AG09309 (cell line): ENCODE measurements around the gene ERBB2.

ENCODE experiments used
- DNase-seq: peaks from one replicate; pipeline ENCODE4 v3.0.0-alpha.2; 2010; ENCODE audit warnings: low read depth
- H3K4me3 ChIP-seq: 2 replicates; pipeline ENCODE4 v1.5.1; 2011; ENCODE audit warnings: mild to moderate bottlenecking, low read depth, low read length, moderate library complexity; ENCODE audit not compliant: control insufficient read depth
- TF ChIP-seq, protein P1 (sequence below): IDR thresholded peaks from 2 replicates; pipeline ENCODE4 v1.5.1; 2011; ENCODE audit warnings: mild to moderate bottlenecking, low read depth, low read length, inconsistent platforms; ENCODE audit not compliant: insufficient read depth, control insufficient read depth; ENCODE audit errors: missing control alignments

ERBB2 gene

DNA sequence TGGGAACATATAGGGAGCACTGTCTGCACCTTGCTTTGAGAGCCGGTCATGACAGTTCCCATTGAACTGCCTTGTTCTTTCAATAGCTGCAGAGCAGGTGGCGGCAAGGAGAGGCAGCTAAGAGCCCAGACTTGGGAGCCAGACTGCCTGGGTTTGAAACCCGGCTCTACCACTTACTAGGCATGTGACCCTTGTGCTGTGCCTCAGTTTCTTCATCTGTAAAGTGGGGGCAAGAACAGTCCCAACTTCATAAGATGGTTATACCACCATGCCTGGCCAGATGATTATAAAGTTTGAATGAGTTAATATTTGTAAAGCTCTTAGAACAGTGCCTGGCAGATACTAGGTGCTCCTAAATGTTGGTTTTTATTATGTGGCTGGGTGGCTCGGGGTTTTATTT, 14.4 kb downstream of the ERBB2 start:
- no peak for DNase-seq
- TF ChIP-seq, protein P1, sequence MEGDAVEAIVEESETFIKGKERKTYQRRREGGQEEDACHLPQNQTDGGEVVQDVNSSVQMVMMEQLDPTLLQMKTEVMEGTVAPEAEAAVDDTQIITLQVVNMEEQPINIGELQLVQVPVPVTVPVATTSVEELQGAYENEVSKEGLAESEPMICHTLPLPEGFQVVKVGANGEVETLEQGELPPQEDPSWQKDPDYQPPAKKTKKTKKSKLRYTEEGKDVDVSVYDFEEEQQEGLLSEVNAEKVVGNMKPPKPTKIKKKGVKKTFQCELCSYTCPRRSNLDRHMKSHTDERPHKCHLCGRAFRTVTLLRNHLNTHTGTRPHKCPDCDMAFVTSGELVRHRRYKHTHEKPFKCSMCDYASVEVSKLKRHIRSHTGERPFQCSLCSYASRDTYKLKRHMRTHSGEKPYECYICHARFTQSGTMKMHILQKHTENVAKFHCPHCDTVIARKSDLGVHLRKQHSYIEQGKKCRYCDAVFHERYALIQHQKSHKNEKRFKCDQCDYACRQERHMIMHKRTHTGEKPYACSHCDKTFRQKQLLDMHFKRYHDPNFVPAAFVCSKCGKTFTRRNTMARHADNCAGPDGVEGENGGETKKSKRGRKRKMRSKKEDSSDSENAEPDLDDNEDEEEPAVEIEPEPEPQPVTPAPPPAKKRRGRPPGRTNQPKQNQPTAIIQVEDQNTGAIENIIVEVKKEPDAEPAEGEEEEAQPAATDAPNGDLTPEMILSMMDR, result no peak
- H3K4me3 ChIP-seq, result no peak overlapping the region

DNA sequence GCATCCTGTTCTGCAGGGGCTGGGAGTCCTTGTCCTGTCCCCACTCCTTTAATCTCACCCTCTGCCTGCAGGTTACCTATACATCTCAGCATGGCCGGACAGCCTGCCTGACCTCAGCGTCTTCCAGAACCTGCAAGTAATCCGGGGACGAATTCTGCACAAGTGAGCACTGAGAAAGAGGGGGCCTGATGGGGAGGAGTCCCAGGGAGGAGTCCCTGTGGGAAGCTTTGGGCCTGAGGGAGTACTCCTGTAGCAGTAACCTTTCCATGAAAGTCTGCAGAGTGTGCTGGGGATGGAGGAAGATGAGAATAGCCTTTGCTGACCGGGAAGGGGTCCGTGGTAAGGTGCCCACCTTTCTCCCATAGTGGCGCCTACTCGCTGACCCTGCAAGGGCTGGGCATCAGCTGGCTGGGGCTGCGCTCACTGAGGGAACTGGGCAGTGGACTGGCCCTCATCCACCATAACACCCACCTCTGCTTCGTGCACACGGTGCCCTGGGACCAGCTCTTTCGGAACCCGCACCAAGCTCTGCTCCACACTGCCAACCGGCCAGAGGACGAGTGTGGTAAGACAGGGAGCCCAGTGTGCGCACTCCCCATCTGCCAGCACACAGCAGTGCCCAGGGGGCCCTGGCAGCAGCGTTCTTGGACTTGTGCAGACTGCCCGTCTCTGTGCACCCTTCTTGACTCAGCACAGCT, 15.7 kb downstream of the ERBB2 start:
- TF ChIP-seq, protein P1, result no peak
- no peak for DNase-seq
- H3K4me3 ChIP-seq, result no peak overlapping the region

DNA sequence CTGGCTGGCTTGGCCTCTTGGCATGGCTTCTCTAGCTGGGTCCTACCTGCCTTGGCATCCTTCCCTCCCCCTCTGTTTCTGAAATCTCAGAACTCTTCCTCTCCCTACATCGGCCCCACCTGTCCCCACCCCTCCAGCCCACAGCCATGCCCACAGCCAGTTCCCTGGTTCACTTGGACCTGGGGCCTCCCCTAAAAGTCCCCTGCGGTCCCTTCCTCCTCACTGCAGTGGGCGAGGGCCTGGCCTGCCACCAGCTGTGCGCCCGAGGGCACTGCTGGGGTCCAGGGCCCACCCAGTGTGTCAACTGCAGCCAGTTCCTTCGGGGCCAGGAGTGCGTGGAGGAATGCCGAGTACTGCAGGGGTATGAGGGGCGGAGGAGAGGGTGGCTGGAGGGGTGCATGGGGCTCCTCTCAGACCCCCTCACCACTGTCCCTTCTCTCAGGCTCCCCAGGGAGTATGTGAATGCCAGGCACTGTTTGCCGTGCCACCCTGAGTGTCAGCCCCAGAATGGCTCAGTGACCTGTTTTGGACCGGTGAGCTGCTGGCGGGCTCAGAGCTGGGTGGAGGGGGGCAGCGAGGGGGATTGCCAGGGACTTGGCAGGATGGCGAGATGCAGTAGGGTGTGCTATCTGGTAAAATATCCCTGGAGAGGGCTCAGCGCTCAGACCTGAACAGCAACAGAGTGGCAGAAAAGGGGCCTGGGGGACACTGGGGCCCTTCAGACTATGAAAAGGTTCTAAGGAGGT, 16.4 kb downstream of the ERBB2 start:
- TF ChIP-seq, protein P1, result no peak
- DNase-seq, result no peak
- H3K4me3 ChIP-seq, result no peak overlapping the region

DNA sequence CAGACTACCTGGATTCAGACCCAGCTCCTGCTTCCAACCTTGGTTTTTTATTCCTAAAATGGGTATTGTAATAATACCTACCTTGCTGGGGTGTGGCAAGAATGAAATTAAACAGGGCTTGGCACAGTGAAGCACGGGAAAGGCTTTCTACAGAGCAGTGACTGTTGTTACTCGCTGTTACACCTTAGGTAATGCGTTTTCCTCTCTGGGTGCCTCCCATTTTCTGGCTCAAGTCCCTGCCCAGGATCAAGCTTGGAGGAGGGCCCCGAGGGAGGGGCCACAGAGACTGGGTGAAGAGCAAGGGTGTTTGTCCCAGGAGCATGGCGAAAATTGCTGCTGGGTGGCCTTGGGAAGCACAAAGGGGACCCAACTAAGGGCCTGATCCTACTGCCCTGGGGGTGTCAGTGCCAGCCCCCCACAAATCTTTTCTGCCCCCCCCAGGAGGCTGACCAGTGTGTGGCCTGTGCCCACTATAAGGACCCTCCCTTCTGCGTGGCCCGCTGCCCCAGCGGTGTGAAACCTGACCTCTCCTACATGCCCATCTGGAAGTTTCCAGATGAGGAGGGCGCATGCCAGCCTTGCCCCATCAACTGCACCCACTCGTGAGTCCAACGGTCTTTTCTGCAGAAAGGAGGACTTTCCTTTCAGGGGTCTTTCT, 17.1 kb downstream of the ERBB2 start:
- DNase-seq, result no peak
- TF ChIP-seq, protein P1, result no peak
- H3K4me3 ChIP-seq, result no peak overlapping the region

DNA sequence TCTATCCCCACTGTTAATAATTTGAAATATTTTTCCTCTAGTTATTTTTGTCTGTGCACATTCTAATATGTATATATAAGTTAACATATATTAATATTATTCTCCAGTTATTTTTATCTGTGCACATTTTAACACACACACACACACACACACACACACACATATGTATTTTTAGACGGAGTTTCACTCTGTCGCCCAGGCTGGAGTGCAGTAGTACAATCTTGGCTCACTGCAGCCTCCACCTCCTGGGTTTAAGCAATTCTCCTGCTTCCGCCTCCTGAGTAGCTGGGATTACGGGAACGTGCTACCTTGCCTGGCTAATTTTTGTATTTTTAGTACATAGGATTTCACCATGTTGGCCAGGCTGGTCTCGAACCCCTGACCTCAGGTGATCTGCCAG, 17.8 kb downstream of the ERBB2 start:
- TF ChIP-seq, protein P1, result no peak
- H3K4me3 ChIP-seq, result no peak overlapping the region
- DNase-seq, result no peak

DNA sequence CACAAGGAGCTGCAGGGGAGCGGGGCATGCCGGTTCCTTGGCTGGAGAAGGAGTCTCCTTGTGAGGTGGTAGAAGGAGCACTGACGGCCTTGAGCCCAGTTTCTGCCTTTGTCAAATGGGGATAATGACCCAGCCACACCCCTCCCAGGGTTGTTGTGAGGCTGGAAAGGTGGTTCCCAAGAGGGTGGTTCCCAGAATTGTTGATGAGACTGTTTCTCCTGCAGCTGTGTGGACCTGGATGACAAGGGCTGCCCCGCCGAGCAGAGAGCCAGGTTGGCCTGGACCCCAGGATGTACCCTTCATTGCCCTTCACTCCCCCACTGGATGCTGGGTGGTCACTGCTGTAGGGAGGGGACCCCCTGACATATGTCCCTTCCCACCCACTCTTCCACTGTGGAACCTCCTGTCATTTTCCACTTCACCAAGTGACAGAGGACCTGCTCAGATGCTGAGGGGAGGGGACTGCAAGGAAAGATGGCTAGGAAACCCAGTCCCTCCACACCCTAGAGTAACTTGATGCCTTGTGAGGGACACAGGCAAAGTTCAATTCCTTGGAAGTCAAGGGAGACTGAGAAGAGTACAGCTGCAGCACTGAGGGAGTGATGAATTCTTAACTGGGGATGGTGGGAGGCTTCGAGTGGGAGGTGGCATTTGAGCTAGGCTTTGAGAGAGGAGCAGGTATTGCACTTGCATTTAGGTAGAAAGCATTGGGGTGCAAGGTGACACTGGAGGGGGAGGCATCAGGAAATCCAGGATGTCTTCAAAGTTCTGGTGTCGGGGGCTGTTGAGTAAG, 19.9 kb downstream of the ERBB2 start:
- no peak for DNase-seq
- TF ChIP-seq, protein P1, result no peak
- H3K4me3 ChIP-seq, result no peak overlapping the region
